Activated naive CD8-positive, alpha-beta T cell treated with anti-CD3 and anti-CD28 coated beads, Interleukin-2, amount 50 U/mL, for 24 hours (primary cell): ENCODE results near the gene XRN2.
A peak's percentile ranks its signal among the peaks of the same experiment; 100 is the strongest.

Source experiments
- ATAC-seq: fragments of 150-1000 bp; cut with Tn5 transposase; one replicate; pipeline ENCODE4 v1.10.0; 2021
- DNase-seq: peaks from one replicate; pipeline ENCODE4 v3.0.0; 2021
- H3K27ac Mint-ChIP-seq: one replicate; pipeline ENCODE4 v1.8.0; 2021; ENCODE audit warnings: mild to moderate bottlenecking, mixed read lengths
- H3K27me3 Mint-ChIP-seq: one replicate; pipeline ENCODE4 v1.8.0; 2021; ENCODE audit warnings: mixed read lengths
- H3K36me3 Mint-ChIP-seq: one replicate; pipeline ENCODE4 v1.8.0; 2021; ENCODE audit warnings: low read depth, mixed read lengths
- H3K4me1 Mint-ChIP-seq: one replicate; pipeline ENCODE4 v1.8.0; 2021; ENCODE audit warnings: mixed read lengths
- H3K4me3 Mint-ChIP-seq: one replicate; pipeline ENCODE4 v1.8.0; 2021; ENCODE audit warnings: mild to moderate bottlenecking, moderate library complexity, mixed read lengths
- H3K9me3 Mint-ChIP-seq: one replicate; pipeline ENCODE4 v1.8.0; 2021; ENCODE audit warnings: mixed read lengths

XRN2 gene

GRCh38 chr20:21322083-21322710 lies 19.1 kb downstream of the XRN2 start:
- H3K27me3 Mint-ChIP-seq = no peaks in the 10 kb centered on the region
- peaks cover 16% of the 10 kb centered on the region for H3K9me3 Mint-ChIP-seq
- H3K36me3 Mint-ChIP-seq = peaks cover 43% of the 10 kb centered on the region
- H3K27ac Mint-ChIP-seq = no peak overlapping the region
- peaks cover 76% of the 10 kb centered on the region for H3K4me1 Mint-ChIP-seq
- ATAC-seq (no peak), DNase-seq (no peak)
- no peak overlapping the region for H3K4me3 Mint-ChIP-seq

- Mint-ChIP-seq H3K27ac (peak overlapping the region; percentile 49), H3K4me3 (no peak overlapping the region), H3K4me1 (peaks cover 69% of the 10 kb centered on the region), H3K9me3 (peaks cover 12% of the 10 kb centered on the region), H3K27me3 (no peaks in the 10 kb centered on the region), H3K36me3 (peaks cover 41% of the 10 kb centered on the region)
- ATAC-seq (peak; percentile 59), DNase-seq (no peak)
These were observed 19.8 kb downstream of the XRN2 start for GRCh38 chr20:21322921-21323331.

DNA sequence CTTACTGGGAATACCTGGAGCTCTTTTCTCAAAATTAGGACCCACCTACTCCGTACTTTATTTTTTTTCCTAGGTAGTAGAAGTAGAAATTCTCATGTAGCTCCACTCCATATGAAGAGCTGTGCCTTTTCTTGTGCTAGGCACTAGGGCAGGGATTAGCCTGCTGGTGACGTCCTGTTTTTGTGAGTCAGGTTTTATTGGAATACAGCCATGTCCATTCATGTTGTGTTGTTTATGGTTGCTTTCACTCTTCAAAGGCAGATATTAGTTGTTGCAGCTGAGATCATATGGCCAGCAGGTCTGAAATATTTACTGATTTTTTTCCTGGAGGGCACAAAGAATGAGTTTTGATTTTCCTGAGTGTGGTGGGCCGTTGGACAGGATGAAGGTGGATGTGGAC lies 20.5 kb downstream of the XRN2 start:
- peaks cover 41% of the 10 kb centered on the region for H3K36me3 Mint-ChIP-seq
- DNase-seq (no peak), ATAC-seq (no peak)
- H3K27me3 Mint-ChIP-seq = no peaks in the 10 kb centered on the region
- peaks cover 65% of the 10 kb centered on the region for H3K4me1 Mint-ChIP-seq
- H3K9me3 Mint-ChIP-seq = peaks cover 11% of the 10 kb centered on the region
- H3K27ac Mint-ChIP-seq = peak overlapping the region; percentile 49
- H3K4me3 Mint-ChIP-seq = no peak overlapping the region

- Mint-ChIP-seq H3K27ac (peak overlapping the region; percentile 56), H3K4me3 (no peak overlapping the region), H3K9me3 (peaks cover 6% of the 10 kb centered on the region), H3K36me3 (peaks cover 41% of the 10 kb centered on the region), H3K4me1 (peaks cover 60% of the 10 kb centered on the region), H3K27me3 (no peaks in the 10 kb centered on the region)
- ATAC-seq (no peak), DNase-seq (no peak)
These were observed 21.0 kb downstream of the XRN2 start for GRCh38 chr20:21324126-21324525.

DNA sequence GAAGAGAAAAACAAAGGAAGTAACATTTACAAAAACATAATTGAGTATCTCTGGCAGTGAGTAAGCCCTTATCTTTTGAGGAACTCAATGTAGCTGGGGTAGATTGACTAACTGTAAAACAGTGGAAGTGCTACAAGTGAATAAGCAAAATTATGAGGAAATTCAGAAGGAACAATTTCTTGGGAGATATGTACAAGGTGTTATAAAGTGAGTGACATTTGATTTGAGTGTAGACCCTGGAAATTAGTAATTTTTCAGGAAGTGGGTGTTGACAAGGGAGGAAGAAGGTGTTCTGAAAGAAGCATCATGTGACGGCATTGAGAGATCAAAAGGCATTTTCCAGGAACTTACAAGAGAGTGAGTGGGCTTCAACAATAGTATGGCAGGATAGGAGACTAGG lies 22.2 kb downstream of the XRN2 start:
- Mint-ChIP-seq H3K4me3 (peak overlapping the region; percentile 32), H3K27me3 (no peaks in the 10 kb centered on the region), H3K9me3 (peaks cover 4% of the 10 kb centered on the region), H3K4me1 (peaks cover 57% of the 10 kb centered on the region), H3K36me3 (peaks cover 43% of the 10 kb centered on the region), H3K27ac (peak overlapping the region; percentile 69)
- ATAC-seq = peak; percentile 30
- no peak for DNase-seq

GRCh38 chr20:21326700-21327099 lies 23.6 kb downstream of the XRN2 start:
- DNase-seq = no peak
- H3K36me3 Mint-ChIP-seq = peaks cover 46% of the 10 kb centered on the region
- no peak overlapping the region for H3K27ac Mint-ChIP-seq
- H3K4me1 Mint-ChIP-seq = peaks cover 51% of the 10 kb centered on the region
- no peaks in the 10 kb centered on the region for H3K9me3 Mint-ChIP-seq
- ATAC-seq = no peak
- no peak overlapping the region for H3K4me3 Mint-ChIP-seq
- H3K27me3 Mint-ChIP-seq = no peaks in the 10 kb centered on the region

GRCh38 chr20:21336455-21337151 lies 33.5 kb downstream of the XRN2 start:
- Mint-ChIP-seq H3K27ac (no peak overlapping the region), H3K4me3 (no peak overlapping the region), H3K27me3 (no peaks in the 10 kb centered on the region), H3K36me3 (peaks cover 77% of the 10 kb centered on the region), H3K9me3 (no peaks in the 10 kb centered on the region), H3K4me1 (no peaks in the 10 kb centered on the region)
- ATAC-seq (no peak), DNase-seq (no peak)

DNA sequence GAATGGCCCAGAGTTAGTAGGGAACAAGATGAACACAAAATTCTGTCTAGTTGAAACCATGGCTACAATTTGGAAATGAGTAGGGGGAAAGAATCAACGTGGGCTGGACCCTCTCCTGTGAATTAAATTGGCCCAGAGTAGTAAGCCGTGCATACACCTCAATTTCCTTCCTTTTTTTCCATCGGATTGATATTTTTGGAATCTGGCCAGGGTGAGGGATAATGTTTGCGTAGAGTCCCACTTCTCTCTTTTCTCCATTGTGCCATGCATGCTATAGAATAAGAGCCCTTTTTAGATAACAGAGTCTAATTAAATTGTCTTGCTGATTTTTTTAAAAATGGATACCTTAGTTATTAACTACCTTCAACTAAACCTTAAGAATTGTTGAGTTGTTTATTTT lies 35.2 kb downstream of the XRN2 start:
- no peaks in the 10 kb centered on the region for H3K27me3 Mint-ChIP-seq
- H3K4me1 Mint-ChIP-seq = no peaks in the 10 kb centered on the region
- H3K27ac Mint-ChIP-seq = no peak overlapping the region
- H3K36me3 Mint-ChIP-seq = peaks cover 66% of the 10 kb centered on the region
- DNase-seq (no peak), ATAC-seq (no peak)
- no peak overlapping the region for H3K4me3 Mint-ChIP-seq
- no peaks in the 10 kb centered on the region for H3K9me3 Mint-ChIP-seq

DNA sequence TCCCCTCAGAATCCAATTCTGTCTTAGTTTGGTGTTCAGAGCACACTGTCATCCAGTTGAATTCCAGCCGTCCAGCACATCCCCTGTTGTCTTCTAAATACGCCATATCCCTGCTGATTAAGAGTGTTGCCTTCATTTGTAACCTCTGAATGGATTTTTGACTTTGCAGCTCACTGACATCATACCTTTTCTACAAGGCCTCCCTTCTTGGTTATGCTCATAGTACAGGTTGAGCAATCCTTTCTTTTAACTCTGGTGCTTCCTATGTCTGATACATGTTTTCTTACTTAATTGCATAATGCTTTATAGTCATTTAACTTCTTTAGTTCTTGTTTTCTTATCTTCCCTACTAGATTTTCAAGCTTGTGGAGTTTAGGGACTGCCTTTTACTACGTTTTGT lies 36.4 kb downstream of the XRN2 start:
- H3K36me3 Mint-ChIP-seq = peaks cover 62% of the 10 kb centered on the region
- no peak for DNase-seq
- no peaks in the 10 kb centered on the region for H3K4me1 Mint-ChIP-seq
- ATAC-seq = no peak
- no peaks in the 10 kb centered on the region for H3K27me3 Mint-ChIP-seq
- H3K9me3 Mint-ChIP-seq = no peaks in the 10 kb centered on the region
- H3K4me3 Mint-ChIP-seq = no peak overlapping the region
- H3K27ac Mint-ChIP-seq = no peak overlapping the region

GRCh38 chr20:21340991-21341697 lies 38.0 kb downstream of the XRN2 start:
- Mint-ChIP-seq H3K27me3 (no peaks in the 10 kb centered on the region), H3K36me3 (peaks cover 58% of the 10 kb centered on the region)

GRCh38 chr20:21342656-21343345 lies 39.7 kb downstream of the XRN2 start:
- DNase-seq (no peak), ATAC-seq (no peak)
- Mint-ChIP-seq H3K4me1 (no peaks in the 10 kb centered on the region), H3K27ac (no peak overlapping the region), H3K9me3 (no peaks in the 10 kb centered on the region), H3K36me3 (peaks cover 52% of the 10 kb centered on the region), H3K4me3 (no peak overlapping the region), H3K27me3 (no peaks in the 10 kb centered on the region)

More at GRCh38 chr20:21340991-21341697, 38.0 kb downstream of the XRN2 start:
- H3K9me3 Mint-ChIP-seq = no peaks in the 10 kb centered on the region
- no peaks in the 10 kb centered on the region for H3K4me1 Mint-ChIP-seq
- no peak overlapping the region for H3K4me3 Mint-ChIP-seq
- no peak for ATAC-seq
- DNase-seq = no peak
- H3K27ac Mint-ChIP-seq = no peak overlapping the region

DNA sequence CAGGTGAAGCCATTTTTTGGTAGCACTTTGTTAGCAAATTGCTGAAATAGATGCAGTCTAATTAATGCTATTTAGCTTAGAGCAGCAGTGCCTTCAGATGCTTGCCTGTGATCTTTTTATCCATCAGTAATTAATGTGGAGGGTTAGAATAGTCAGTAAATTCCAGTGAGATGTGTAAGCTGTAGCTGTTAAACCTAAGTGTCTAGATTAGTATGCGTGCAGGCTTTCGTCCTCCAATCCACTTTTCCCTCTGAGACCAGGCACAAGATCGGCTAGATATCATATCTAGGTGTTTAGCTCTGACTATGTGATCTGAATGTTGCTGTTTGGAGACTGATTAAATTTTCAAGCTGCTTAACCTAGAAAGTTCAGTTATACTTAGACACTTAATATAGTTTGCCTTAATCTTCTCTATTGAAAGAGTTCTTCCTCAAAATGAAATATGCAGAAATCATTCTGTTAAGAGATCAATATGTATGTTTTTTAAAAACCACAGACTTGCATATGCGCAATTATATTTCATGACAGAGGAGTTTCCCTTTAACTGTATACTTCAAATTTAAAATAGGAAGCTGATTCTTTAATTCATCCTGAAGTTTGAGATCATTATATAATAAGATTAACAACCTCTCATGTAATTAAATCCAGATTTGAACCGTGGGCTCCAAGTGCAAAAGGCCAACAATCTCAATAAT lies 41.2 kb downstream of the XRN2 start:
- peaks cover 62% of the 10 kb centered on the region for H3K36me3 Mint-ChIP-seq

GRCh38 chr20:21344961-21345360 lies 41.8 kb downstream of the XRN2 start:
- no peak for DNase-seq
- Mint-ChIP-seq H3K27me3 (no peaks in the 10 kb centered on the region), H3K4me3 (no peak overlapping the region), H3K9me3 (no peaks in the 10 kb centered on the region), H3K36me3 (peaks cover 61% of the 10 kb centered on the region), H3K27ac (no peak overlapping the region), H3K4me1 (no peaks in the 10 kb centered on the region)
- no peak for ATAC-seq

More for the DNA sequence above, 41.2 kb downstream of the XRN2 start:
- Mint-ChIP-seq H3K27ac (no peak overlapping the region), H3K9me3 (no peaks in the 10 kb centered on the region), H3K27me3 (no peaks in the 10 kb centered on the region), H3K4me1 (no peaks in the 10 kb centered on the region), H3K4me3 (no peak overlapping the region)
- DNase-seq (no peak), ATAC-seq (no peak)

DNA sequence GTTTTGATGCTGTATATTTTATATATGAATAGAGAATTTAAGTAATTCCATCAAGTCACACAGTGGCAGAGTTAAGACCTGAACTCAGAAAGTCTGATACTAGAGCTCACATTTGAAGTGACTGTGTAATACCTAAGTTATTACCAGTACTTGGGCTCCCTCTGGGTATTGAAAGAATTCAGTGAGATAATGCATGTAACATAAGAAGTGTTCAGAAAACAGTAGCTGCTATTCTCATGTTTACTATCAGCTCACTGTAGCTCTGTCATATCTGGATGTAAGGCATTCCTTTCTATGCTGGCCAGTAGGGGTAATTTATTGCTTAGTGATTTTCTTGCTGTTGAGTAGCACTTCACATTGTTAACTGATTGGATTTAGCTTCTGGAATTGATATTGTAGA lies 49.6 kb downstream of the XRN2 start:
- peaks cover 1% of the 10 kb centered on the region for H3K4me1 Mint-ChIP-seq
- peaks cover 47% of the 10 kb centered on the region for H3K36me3 Mint-ChIP-seq
- DNase-seq (no peak), ATAC-seq (no peak)
- H3K4me3 Mint-ChIP-seq = no peak overlapping the region
- H3K27me3 Mint-ChIP-seq = no peaks in the 10 kb centered on the region
- H3K9me3 Mint-ChIP-seq = no peaks in the 10 kb centered on the region
- no peak overlapping the region for H3K27ac Mint-ChIP-seq
